H1 (cell line): ENCODE data around the gene SH3GL2. TPM values are rescaled to one million over a fixed set of nuclear protein-coding genes. Genes with fewer than 3 reads are reported as not detected.

Experiments
- CTCF ChIA-PET: fragments of 300-600 bp; sonication (Branson Sonifier 250); formaldehyde crosslinking; loops from one replicate; lab custom pipeline; 2021; ENCODE audit not compliant: partially characterized antibody; lab: Charles Lee
- POLR2A ChIA-PET: fragments of 300-600 bp; sonication (Branson Sonifier 250); formaldehyde crosslinking; loops from one replicate; lab custom pipeline; 2021; ENCODE audit warnings: inconsistent platforms; ENCODE audit not compliant: partially characterized antibody; lab: Charles Lee
- DNase-seq, 2 experiments: peaks; one replicate each; pipeline versions ENCODE4 v3.0.0 to v3.0.0-alpha.2; 2010 to 2022; ENCODE audit warnings: low spot score in 2 of 2, low read depth in 1 of 2, mixed read lengths in 1 of 2
- FAIRE-seq: peaks from 2 replicates; lab custom pipeline; 2011; peaks lifted over from hg19 to GRCh38; lab: Jason Lieb, UNC
- H2AFZ ChIP-seq: 2 replicates; pipeline ENCODE4 v1.8.1; 2012; ENCODE audit warnings: low read length, inconsistent platforms
- H2AK5ac ChIP-seq: 2 replicates; pipeline ENCODE4 v1.6.1; 2013; ENCODE audit warnings: low read depth, low read length
- H2BK120ac ChIP-seq: replicated peaks from 2 replicates; pipeline ENCODE3; 2013; ENCODE audit warnings: low read depth, low read length, inconsistent platforms
- H2BK12ac ChIP-seq: 2 replicates; pipeline ENCODE4 v1.6.1; 2013; ENCODE audit warnings: low read depth, low read length
- H2BK15ac ChIP-seq: 2 replicates; pipeline ENCODE4 v1.6.1; 2013; ENCODE audit warnings: low read length
- H2BK20ac ChIP-seq: 2 replicates; pipeline ENCODE4 v1.6.1; 2013; ENCODE audit warnings: low read length
- H2BK5ac ChIP-seq: 2 replicates; pipeline ENCODE4 v1.6.1; 2013; ENCODE audit warnings: low read depth, low read length
- H3K14ac ChIP-seq: 2 replicates; pipeline ENCODE4 v1.6.1; 2013; ENCODE audit warnings: inconsistent platforms; ENCODE audit not compliant: insufficient read length
- H3K18ac ChIP-seq: 2 replicates; pipeline ENCODE4 v1.6.1; 2013; ENCODE audit warnings: low read length; ENCODE audit errors: extremely low read depth
- H3K23ac ChIP-seq: 2 replicates; pipeline ENCODE4 v1.6.1; 2013; ENCODE audit warnings: inconsistent platforms; ENCODE audit not compliant: insufficient read length
- H3K23me2 ChIP-seq: 2 replicates; pipeline ENCODE4 v1.6.1; 2013; ENCODE audit warnings: low read depth, low read length
- H3K27ac ChIP-seq: 2 replicates; pipeline ENCODE4 v1.6.1; 2011; ENCODE audit warnings: low read depth, low read length, inconsistent platforms
- H3K27me3 ChIP-seq, 4 experiments: replicated peaks in 1 of 4; 1 replicate in 1 of 4; 2 replicates in 3 of 4; pipeline versions ENCODE4 v1.6.1 to v1.8.1; 2011 to 2013; ENCODE audit warnings: low read length in 3 of 4, mild to moderate bottlenecking in 3 of 4, inconsistent platforms in 2 of 4, mixed read lengths in 2 of 4, moderate library complexity in 1 of 4; ENCODE audit not compliant: control insufficient read depth in 3 of 4, insufficient read depth in 3 of 4; ENCODE audit errors: extremely low read depth in 1 of 4
- H3K36me3 ChIP-seq, 4 experiments: 2 replicates each; pipeline versions ENCODE4 v1.6.1 to v1.8.1; 2011 to 2013; ENCODE audit warnings: mild to moderate bottlenecking in 4 of 4, low read length in 3 of 4, moderate library complexity in 2 of 4, control low read depth in 1 of 4, inconsistent platforms in 1 of 4; ENCODE audit not compliant: insufficient read depth in 4 of 4, control insufficient read depth in 2 of 4
- H3K4ac ChIP-seq: replicated peaks from 2 replicates; pipeline ENCODE3; 2013; ENCODE audit warnings: low read length, low read depth, mixed read lengths, inconsistent platforms; ENCODE audit not compliant: insufficient read length
- H3K4me1 ChIP-seq, 4 experiments: replicated peaks in 1 of 4; 1 replicate in 1 of 4; 2 replicates in 3 of 4; pipeline versions ENCODE4 v1.6.1 to v1.8.1; 2011 to 2013; ENCODE audit warnings: low read length in 3 of 4, inconsistent platforms in 2 of 4, mixed read lengths in 1 of 4; ENCODE audit not compliant: insufficient read depth in 4 of 4, control insufficient read depth in 3 of 4
- H3K4me2 ChIP-seq, 2 experiments: 2 replicates each; pipeline versions ENCODE4 v1.6.1 to v1.8.1; 2011 to 2013; ENCODE audit warnings: low read depth in 2 of 2, low read length in 2 of 2, control low read depth in 1 of 2, inconsistent platforms in 1 of 2, mild to moderate bottlenecking in 1 of 2; ENCODE audit not compliant: insufficient read depth in 1 of 2
- H3K4me3 ChIP-seq, 4 experiments: fragments of 200-600, 300-600 bp in 1 of 4; sonication (generic), shearing (Covaris generic), sonication (Bioruptor Twin) in 1 of 4; 2 replicates each; pipeline versions ENCODE4 v1.5.1 to v1.8.1; 2011 to 2016; ENCODE audit warnings: low read length in 4 of 4, low read depth in 3 of 4, control low read depth in 2 of 4, inconsistent platforms in 2 of 4, mild to moderate bottlenecking in 2 of 4, mixed read lengths in 1 of 4, moderate library complexity in 1 of 4; ENCODE audit not compliant: insufficient read depth in 2 of 4; ENCODE audit errors: extremely low read depth in 1 of 4
- H3K56ac ChIP-seq: replicated peaks from 2 replicates; pipeline ENCODE3; 2013; ENCODE audit warnings: low read depth, mild to moderate bottlenecking, mixed read lengths, low read length, inconsistent platforms; ENCODE audit not compliant: insufficient read length
- H3K79me1 ChIP-seq: 2 replicates; pipeline ENCODE4 v1.6.1; 2013; ENCODE audit warnings: low read depth, low read length, control low read depth
- H3K79me2 ChIP-seq, 2 experiments: 2 replicates each; pipeline versions ENCODE4 v1.6.1 to v1.8.1; 2012 to 2013; ENCODE audit warnings: low read length in 2 of 2, mild to moderate bottlenecking in 2 of 2, inconsistent platforms in 1 of 2; ENCODE audit not compliant: insufficient read depth in 2 of 2, control insufficient read depth in 1 of 2
- H3K9ac ChIP-seq, 4 experiments: replicated peaks in 1 of 4; 1 replicate in 1 of 4; 2 replicates in 3 of 4; pipeline versions ENCODE4 v1.6.1 to v1.8.1; 2011 to 2013; ENCODE audit warnings: low read depth in 3 of 4, low read length in 3 of 4, control low read depth in 2 of 4, mild to moderate bottlenecking in 2 of 4, moderate library complexity in 2 of 4, inconsistent platforms in 1 of 4; ENCODE audit errors: extremely low read depth in 1 of 4
- H3K9me3 ChIP-seq, 2 experiments: 2 replicates each; pipeline versions ENCODE4 v1.6.1 to v1.8.1; 2012 to 2013; ENCODE audit warnings: mild to moderate bottlenecking in 2 of 2, moderate library complexity in 2 of 2, control low read depth in 1 of 2, inconsistent platforms in 1 of 2, low read depth in 1 of 2, low read length in 1 of 2, mixed read lengths in 1 of 2; ENCODE audit not compliant: insufficient read depth in 2 of 2
- H4K20me1 ChIP-seq, 2 experiments: replicated peaks in 1 of 2; 2 replicates each; pipeline versions ENCODE3 to v1.8.1; 2011 to 2013; ENCODE audit warnings: inconsistent platforms in 2 of 2, low read length in 2 of 2, mild to moderate bottlenecking in 1 of 2; ENCODE audit not compliant: insufficient read depth in 2 of 2, control insufficient read depth in 1 of 2
- H4K5ac ChIP-seq: 2 replicates; pipeline ENCODE4 v1.6.1; 2013; ENCODE audit warnings: low read length, low read depth, mixed read lengths, inconsistent platforms; ENCODE audit not compliant: insufficient read length
- H4K8ac ChIP-seq: 2 replicates; pipeline ENCODE4 v1.8.0; 2013; ENCODE audit warnings: mild to moderate bottlenecking, moderate library complexity, low read length, inconsistent platforms; ENCODE audit not compliant: insufficient read depth; ENCODE audit errors: extremely low read depth
- H4K91ac ChIP-seq: replicated peaks from 2 replicates; pipeline ENCODE3; 2013; ENCODE audit warnings: low read length, mixed read lengths, inconsistent platforms; ENCODE audit not compliant: insufficient read length
- BACH1 ChIP-seq: IDR thresholded peaks from 2 replicates; pipeline ENCODE4 v1.6.1; 2012; ENCODE audit warnings: low read length, improper control_type of control experiment
- CBX8 ChIP-seq: fragments of 300-800, 300-1000 bp; sonication (generic); IDR thresholded peaks from 2 replicates; pipeline ENCODE4 v1.7.1; 2016; ENCODE audit warnings: low read depth, low read length, borderline replicate concordance
- EP300 ChIP-seq, 2 experiments: IDR thresholded peaks; 1 replicate in 1 of 2; 2 replicates in 1 of 2; pipeline ENCODE4 v1.6.1; 2011 to 2012; ENCODE audit warnings: low read depth in 2 of 2, low read length in 2 of 2, mild to moderate bottlenecking in 2 of 2, borderline replicate concordance in 1 of 2, inconsistent platforms in 1 of 2, moderate library complexity in 1 of 2
- FOSL1 ChIP-seq: IDR thresholded peaks from 2 replicates; pipeline ENCODE4 v1.6.1; 2011; ENCODE audit warnings: mild to moderate bottlenecking, low read depth, low read length, moderate library complexity; ENCODE audit not compliant: insufficient read depth
- HDAC6 ChIP-seq: IDR thresholded peaks from one replicate; pipeline ENCODE4 v1.7.1; 2012; ENCODE audit warnings: low read depth, mild to moderate bottlenecking, inconsistent platforms, low read length, moderate library complexity
- KDM4A ChIP-seq: IDR thresholded peaks from one replicate; pipeline ENCODE4 v1.7.1; 2012; ENCODE audit warnings: low read depth, mild to moderate bottlenecking, moderate library complexity, low read length, inconsistent platforms; ENCODE audit not compliant: severe bottlenecking
- KDM5A ChIP-seq: fragments of 200-600 bp; IDR thresholded peaks from 2 replicates; pipeline ENCODE4 v1.7.1; 2012; ENCODE audit warnings: mild to moderate bottlenecking, low read length, inconsistent platforms, mixed read lengths
- MAFK ChIP-seq: IDR thresholded peaks from 2 replicates; pipeline ENCODE4 v1.6.1; 2012; ENCODE audit warnings: low read depth, mild to moderate bottlenecking, improper control_type of control experiment, low read length
- POLR2A ChIP-seq, 2 experiments: IDR thresholded peaks; 1 replicate in 1 of 2; 2 replicates in 1 of 2; pipeline ENCODE4 v1.6.1; 2011; ENCODE audit warnings: low read depth in 2 of 2, low read length in 2 of 2, mild to moderate bottlenecking in 2 of 2; ENCODE audit errors: control extremely low read depth in 1 of 2
- POLR2AphosphoS5 ChIP-seq: IDR thresholded peaks from 2 replicates; pipeline ENCODE4 v1.6.1; 2011; ENCODE audit warnings: low read depth, low read length
- RAD21 ChIP-seq, 2 experiments: IDR thresholded peaks in 1 of 2; conservative IDR thresholded peaks in 1 of 2; 2 replicates each; pipeline ENCODE4 v1.6.1; 2011; ENCODE audit warnings: low read depth in 2 of 2, low read length in 2 of 2, improper control_type of control experiment in 1 of 2, inconsistent platforms in 1 of 2, mild to moderate bottlenecking in 1 of 2, moderate library complexity in 1 of 2
- RFX5 ChIP-seq: IDR thresholded peaks from 2 replicates; pipeline ENCODE4 v1.6.1; 2011; ENCODE audit warnings: low read depth, low read length, improper control_type of control experiment, borderline replicate concordance
- RNF2 ChIP-seq: fragments of 200-900, 300-1000 bp; sonication (generic); IDR thresholded peaks from 2 replicates; pipeline ENCODE4 v1.7.1; 2016; ENCODE audit warnings: borderline replicate concordance, low read depth, mild to moderate bottlenecking, antibody characterized with exemption, low read length; ENCODE audit not compliant: poor library complexity, severe bottlenecking; ENCODE audit errors: missing control alignments
- RXRA ChIP-seq: IDR thresholded peaks from 2 replicates; pipeline ENCODE4 v1.6.1; 2011; ENCODE audit warnings: low read depth, mild to moderate bottlenecking, low read length, moderate library complexity; ENCODE audit not compliant: insufficient read depth
- SIX5 ChIP-seq: IDR thresholded peaks from 2 replicates; pipeline ENCODE4 v1.6.1; 2011; ENCODE audit warnings: mild to moderate bottlenecking, low read depth, low read length
- WGBS, 2 experiments: shearing (Covaris generic) in 1 of 2; methylation state at CpG; one replicate each; pipeline versions ENCODE4 v1.1.6 to v1.1.7; 2013 to 2015; ENCODE audit warnings: low lambda C conversion rate in 2 of 2, mixed read lengths in 2 of 2, inconsistent platforms in 1 of 2, low coverage in 1 of 2, missing lambda C conversion rate in 1 of 2; ENCODE audit not compliant: insufficient replicate concordance in 2 of 2, insufficient coverage in 1 of 2, insufficient read length in 1 of 2; ENCODE audit errors: extremely low coverage in 1 of 2, missing lambda C conversion rate in 1 of 2; 5-methylcytosine and 5-hydroxymethylcytosine counted together
- polyA plus RNA-seq, 7 experiments: library from polyadenylated mRNA; depleted of rRNA in 3 of 7; stranded (reverse) in 5 of 7; unstranded in 2 of 7; fragments of >200 nt in 5 of 7; fragments of 200-250 nt in 2 of 7; gene quantifications; 1 replicate in 5 of 7; 2 replicates in 1 of 7; 4 replicates in 1 of 7; pipeline versions ENCODE4 v1.2.1 to v1.2.3, GENCODE V29; 2011 to 2013; ENCODE audit warnings: missing spikeins in 2 of 7, mixed read lengths in 2 of 7
- total RNA-seq: library from RNA; stranded (reverse); fragmentation: NEBNext Ultra II Directional; extraction: Animal tissue kit (Norgen Biotek cat#: 25700); gene quantifications from 2 replicates; pipeline ENCODE4 v1.2.1, GENCODE V29; 2021

Gene SH3GL2
- total and polyA plus RNA-seq, 2 of the 8 experiments (the other 6 are each of a cell fraction or from before 2014, with no cell fraction given) = 4.7 to 5.3 TPM

GRCh38 chr9:17636821-17637220 lies 58.0 kb downstream of the SH3GL2 start:
- no peaks in the 10 kb centered on the region for H3K79me1 ChIP-seq
- CTCF ChIA-PET = no interaction called here
- H3K27ac ChIP-seq = no peak overlapping the region
- no peak overlapping the region for H3K9ac ChIP-seq
- no peak overlapping the region for H3K56ac ChIP-seq
- WGBS, 2 experiments = 94% methylated on average over 1 of the region's 1 CpG; no CpG with 5 or more reads in 1 of the 2 experiments
- no peaks in the 10 kb centered on the region for H3K27me3 ChIP-seq
- H3K23ac ChIP-seq = no peak overlapping the region
- no peak overlapping the region for H2BK120ac ChIP-seq
- no peak overlapping the region for H2BK5ac ChIP-seq
- H4K20me1 ChIP-seq = no peaks in the 10 kb centered on the region
- H2AFZ ChIP-seq = no peak overlapping the region
- no peak overlapping the region for H2BK12ac ChIP-seq
- no peak overlapping the region for H3K14ac ChIP-seq
- no peaks in the 10 kb centered on the region for H3K36me3 ChIP-seq
- H3K4me3 ChIP-seq = no peak overlapping the region
- POLR2A ChIA-PET = no interaction called here
- no peak overlapping the region for H2BK15ac ChIP-seq
- H3K18ac ChIP-seq = no peak overlapping the region
- no peak overlapping the region for H3K4ac ChIP-seq
- no peak overlapping the region for H4K5ac ChIP-seq
- DNase-seq (no peak), FAIRE-seq (no peak)
- H2AK5ac ChIP-seq = no peak overlapping the region
- H3K23me2 ChIP-seq = no peaks in the 10 kb centered on the region
- H3K79me2 ChIP-seq = no peaks in the 10 kb centered on the region
- no peak overlapping the region for H4K91ac ChIP-seq
- H4K8ac ChIP-seq = no peak overlapping the region
- H3K9me3 ChIP-seq = no peaks in the 10 kb centered on the region
- no peak overlapping the region for H2BK20ac ChIP-seq
- H3K4me1 ChIP-seq = no peaks in the 10 kb centered on the region
- H3K4me2 ChIP-seq = no peak overlapping the region
- TF ChIP-seq SIX5 (no peak), POLR2AphosphoS5 (no peak), FOSL1 (no peak), RFX5 (no peak), RXRA (no peak), KDM4A (no peak), EP300 (IDR thresholded peaks at IDR 0.05; ENCODE audit: borderline replicate concordance in 1 of 2, low read depth in 2 of 2, low read length in 2 of 2) (no peak), BACH1 (no peak), MAFK (no peak), RAD21 (IDR thresholded peaks at IDR 0.05 in 1 of 2, conservative IDR thresholded peaks at IDR 0.05 in 1 of 2; ENCODE audit: low read depth in 2 of 2, low read length in 2 of 2) (no peak), CBX8 (no peak), KDM5A (no peak), HDAC6 (no peak), RNF2 (no peak), POLR2A (IDR thresholded peaks at IDR 0.05; ENCODE audit: control extremely low read depth in 1 of 2, low read depth in 2 of 2, low read length in 2 of 2) (no peak)
